GM19193 (cell line): ENCODE measurements around the gene FBRS.

Source experiments
- POLR2A ChIP-seq: IDR thresholded peaks from 4 replicates; pipeline ENCODE4 v1.6.1; 2011; ENCODE audit not compliant: insufficient read depth, insufficient read length; ENCODE audit errors: extremely low read depth

Gene FBRS

DNA sequence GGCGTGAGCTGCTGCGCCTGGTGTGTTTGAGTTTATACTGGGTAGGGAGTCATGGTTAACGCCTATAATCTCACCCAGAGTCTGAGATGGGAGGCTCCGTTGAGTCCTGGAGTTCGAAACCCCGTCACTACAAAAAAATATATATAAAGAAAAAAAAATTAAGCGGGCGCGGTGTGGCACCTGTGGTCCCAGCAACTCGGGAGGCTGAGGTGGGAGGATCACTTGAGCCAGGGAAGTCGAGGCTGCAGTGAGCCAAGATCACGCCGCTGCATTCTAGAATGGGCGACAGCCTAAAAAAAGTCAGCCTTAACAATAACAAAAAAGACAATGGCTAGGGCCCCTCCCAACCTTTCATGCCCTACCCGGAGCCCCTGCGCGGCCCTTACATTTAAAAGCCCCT lies 24.7 kb upstream of the FBRS start:
- no peak for TF ChIP-seq POLR2A

DNA sequence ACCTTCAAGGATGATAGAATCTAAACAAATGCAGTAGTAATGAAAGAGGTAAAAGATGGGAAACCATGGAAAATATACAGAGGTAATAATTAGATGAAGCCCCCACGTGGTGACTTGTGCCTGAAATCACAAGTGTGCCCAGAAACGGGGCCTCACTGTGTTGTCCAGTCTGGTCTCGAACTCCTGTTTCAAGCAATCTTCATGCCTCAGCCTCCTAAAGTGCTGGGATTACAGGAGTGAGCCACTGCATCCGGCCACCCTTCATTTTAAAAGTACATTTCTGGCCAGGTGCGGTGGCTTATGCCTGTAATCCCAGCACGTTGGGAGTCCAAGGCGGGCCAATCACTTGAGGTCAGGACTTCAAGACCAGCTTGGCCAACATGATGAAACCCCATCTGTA lies 21.6 kb upstream of the FBRS start:
- no peak for TF ChIP-seq POLR2A

DNA sequence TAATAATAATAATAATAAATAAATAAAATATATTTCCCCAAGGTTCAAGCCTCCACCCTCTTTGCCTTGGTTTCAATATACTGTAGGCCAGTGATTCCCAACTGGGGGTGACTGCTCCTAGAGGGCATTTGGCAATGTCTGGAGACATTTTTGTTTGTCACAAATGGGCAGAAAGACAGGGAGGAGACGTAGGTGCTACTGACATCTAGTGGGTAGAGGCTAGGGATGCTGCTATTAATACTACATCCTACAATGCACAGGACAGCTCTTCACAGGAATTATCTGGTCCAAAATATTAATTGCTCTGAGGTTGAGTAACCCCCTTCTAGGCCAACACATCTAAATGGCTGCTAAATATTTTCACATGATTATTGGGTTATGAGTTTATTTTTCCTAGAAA lies 20.3 kb upstream of the FBRS start:
- TF ChIP-seq POLR2A: no peak

DNA sequence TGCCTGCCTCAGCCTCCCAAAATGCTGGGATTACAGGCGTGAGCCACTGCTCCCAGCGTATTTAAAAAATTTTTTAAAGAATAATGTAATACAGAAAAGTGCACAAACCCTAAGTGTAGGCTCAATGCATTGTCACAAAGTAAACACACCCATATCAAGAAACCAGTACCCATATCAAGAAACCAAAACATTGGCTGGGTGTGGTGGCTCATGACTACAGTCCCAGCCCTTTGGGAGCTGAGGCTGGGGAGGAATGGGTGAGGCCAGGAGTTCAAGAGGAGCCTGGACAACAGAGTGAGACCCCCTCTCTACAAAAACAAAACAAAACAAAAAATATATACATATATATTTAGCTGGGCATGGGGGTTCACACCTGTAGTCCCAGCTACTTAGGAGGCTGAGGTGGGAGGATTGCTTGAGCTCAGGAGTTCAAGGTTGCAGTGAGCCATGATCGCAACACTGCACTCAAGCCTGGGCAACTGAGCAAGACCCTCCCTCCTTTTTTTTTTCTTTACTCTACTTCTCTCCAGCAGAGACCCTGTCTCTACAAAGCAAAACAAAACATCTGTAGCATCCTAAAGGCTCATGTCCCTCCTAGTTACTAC lies 16.8 kb upstream of the FBRS start:
- no peak for TF ChIP-seq POLR2A

DNA sequence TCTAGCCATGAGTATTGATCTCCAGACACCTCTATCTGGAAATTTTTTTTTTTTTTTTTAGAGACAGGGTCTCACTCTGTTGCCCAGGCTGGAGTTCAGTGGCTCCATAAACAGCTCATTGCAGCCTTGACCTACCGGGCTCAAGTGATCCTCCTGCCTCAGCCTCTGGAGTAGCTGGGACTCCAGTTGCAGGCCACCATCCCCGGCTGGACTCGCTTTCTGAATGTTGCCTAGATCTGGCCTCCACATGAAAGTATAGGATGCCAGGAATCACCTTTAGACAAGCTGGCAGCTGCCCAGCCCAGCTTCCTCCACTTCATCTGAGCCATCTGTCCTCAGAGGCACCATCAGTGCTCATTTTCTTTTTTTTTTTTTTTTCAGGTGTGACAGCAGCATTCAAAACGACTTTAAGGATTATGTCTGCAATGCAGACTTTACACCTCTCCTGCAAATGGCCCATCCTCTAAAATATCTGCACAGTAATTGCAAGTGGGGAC lies 13.8 kb upstream of the FBRS start:
- no peak for TF ChIP-seq POLR2A

DNA sequence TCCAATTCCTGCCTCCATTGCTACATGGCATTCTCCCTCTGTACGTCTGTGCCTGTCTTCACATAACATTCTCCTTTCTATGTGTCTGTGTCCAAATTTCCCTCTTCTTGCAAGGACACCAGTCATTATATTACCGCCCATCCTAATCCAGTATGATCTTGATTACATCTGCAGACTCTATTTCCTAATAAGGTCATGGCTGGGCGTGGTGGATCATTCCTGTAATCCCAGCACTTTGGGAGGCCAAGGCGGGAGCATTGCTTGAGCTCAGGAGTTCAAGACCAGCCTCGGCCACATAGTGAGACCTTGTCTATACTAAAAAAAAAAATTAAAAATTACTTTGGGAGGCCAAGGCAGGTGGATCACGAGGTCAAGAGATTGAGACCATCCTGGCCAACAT lies 12.5 kb upstream of the FBRS start:
- no peak for TF ChIP-seq POLR2A

DNA sequence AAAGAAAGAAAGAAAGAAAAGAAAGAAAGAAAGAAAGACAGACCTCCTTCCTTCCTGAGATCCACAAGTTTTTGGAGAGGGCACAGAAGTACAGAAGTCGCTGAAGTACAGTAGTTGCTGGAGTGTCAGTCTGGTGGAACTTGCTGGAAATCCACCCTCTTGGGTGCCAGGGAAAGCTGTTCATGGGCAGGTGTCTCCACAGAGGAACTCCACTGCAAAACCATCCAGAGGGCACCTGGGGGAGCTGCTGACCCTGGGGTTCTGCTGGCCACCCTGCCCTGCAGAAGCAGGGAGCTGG lies 11.0 kb upstream of the FBRS start:
- no peak for TF ChIP-seq POLR2A

DNA sequence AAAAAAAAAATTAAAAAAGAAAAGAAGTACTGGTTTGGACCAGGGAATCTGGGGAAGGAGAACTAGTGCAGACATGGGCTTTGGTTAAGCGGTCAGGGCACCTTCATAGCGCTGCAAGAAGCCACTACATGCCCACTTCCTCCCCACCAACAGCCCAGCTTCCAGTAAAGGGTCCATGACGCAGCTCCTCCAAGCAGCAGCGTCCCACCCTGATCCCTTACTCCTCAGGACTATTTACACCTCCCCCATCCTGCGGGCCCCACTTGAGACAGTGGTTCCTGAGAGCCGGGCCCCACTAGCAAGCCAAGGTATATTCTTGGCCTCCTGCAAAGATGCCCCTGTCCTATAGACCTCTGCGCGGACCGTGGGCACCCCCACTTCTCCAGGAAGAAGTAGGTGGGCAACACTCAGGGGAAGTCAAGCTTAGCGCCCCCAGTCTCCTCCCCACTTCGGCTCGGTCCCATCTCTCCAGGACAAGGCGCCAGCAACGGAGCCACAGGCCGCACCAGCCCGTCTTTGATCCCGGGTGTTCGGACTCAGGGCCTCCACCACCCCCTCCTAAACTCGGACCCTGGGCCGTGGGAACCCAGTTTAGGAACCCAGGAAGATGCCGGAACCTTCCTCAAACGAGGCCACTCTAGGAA lies 8.4 kb upstream of the FBRS start:
- no peak for TF ChIP-seq POLR2A

DNA sequence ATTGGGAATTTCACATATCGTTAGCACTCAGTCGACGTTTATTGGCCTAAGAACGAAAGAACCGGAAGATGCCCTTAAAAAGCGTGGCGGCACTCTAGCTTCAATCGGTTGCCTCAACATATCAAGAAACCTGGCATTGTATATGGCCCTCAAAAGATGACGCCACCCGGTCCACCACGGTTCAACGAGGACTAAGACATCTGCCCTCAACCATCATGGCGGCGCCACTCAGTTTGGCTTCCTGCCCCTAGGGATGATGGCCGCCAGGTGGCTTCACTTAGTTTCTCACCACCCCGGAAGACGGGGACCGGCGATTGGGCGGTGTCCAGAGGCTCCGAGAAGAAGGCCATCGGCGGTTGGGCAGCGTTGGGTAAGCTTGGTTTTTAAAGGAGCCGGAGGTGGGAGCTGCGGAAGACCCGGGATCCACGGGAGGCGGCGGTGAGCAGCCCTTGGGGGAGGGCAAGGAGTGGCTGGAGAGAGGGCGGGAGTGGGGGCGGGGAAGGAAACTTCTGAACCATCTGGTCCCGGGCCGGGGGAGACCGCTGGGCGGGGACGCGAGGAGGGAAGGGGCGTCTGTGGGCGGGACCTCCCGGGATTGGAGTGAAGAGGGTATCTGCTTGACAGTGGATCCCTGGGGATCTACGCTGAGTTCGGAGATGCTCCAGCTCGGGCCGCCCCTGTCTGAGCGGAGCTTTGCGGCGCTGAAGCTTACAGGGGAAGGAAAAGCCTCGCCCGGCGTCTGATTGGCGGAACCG lies 7.7 kb upstream of the FBRS start, which contains the start of gene PRR14:
Gene PRR14, plus strand, starts transcription at position 592 of the 755 bp plus-strand sequence. CDS start 686 bp downstream, outside the sequence.
- peak; percentile 44 for TF ChIP-seq POLR2A

DNA sequence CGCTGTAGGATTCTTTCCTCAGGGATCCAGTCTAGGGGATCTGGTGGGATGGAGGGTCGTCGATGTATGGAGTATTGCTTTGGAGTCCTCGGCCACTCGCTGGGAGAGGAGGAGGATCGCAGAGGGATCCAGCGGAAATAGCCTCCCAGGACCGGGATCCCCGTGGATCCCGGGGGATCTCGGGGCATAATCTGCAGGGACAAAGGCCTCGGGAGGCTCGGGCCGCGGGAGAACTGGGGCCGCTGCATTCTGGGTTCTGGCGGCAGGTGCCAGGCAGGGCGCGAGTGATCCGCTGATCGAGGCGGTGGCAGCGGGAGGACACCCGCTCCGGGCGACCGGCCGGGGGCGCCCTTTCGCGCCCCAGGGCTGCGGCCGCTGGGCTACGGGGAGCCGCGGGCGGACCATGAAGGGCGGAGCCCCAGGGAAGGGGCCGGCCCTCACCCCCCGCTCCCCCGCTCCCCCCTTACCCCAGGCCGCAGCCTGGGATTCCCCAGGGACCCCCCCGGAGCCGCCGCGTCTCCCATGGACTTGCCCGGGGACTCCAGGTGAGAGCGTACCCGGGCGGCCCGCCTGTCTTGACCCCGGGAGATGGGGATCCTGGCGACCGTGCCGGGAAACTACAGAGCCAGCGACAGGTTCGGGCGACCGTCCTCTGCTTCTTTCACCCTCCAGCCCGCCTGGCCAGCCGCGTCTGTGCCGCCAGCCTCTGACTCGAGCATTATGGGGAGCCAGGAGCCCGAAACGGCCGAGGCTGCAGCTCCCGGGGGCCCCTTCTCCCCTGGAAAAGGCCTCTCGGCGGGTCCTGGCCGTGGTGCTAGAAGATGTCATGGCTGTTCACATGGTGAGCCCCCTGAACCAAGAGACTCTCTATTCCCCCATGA lies 6.9 kb upstream of the FBRS start:
- TF ChIP-seq POLR2A: peak; percentile 36

DNA sequence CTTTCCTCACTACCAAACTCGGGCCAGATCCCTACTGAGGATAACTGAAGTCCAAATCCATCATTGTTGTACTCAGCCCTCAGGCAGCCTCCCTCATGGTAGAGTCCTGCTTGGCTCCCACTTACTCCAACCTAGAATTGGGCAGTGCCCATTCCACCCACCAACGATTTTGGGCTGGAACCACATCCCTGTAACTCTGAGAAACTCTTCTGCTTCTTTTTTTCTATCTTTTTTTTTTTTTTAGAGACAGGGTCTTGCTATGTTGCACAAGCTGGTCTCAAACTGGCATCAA lies 6.3 kb upstream of the FBRS start:
- TF ChIP-seq POLR2A: no peak

DNA sequence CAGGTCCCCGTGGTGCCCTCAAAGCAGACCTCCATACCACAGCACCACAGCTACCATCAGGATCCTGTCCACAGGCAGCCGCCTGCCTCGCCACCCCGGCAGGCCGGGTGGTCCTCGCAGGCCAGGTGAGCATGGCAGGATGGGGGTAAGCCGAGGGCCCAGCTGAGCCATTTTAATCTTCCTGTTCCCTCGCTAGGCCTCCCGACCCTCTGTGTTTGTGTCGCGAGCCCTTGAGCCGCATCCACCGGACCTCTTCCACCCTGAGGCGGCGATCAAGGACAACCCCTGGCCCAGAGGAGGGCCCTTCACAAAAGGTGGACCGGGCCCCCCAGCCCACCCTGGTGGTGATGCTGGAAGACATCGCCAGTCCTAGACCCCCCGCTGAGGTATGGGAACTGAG lies 5.5 kb upstream of the FBRS start:
- TF ChIP-seq POLR2A: no peak

DNA sequence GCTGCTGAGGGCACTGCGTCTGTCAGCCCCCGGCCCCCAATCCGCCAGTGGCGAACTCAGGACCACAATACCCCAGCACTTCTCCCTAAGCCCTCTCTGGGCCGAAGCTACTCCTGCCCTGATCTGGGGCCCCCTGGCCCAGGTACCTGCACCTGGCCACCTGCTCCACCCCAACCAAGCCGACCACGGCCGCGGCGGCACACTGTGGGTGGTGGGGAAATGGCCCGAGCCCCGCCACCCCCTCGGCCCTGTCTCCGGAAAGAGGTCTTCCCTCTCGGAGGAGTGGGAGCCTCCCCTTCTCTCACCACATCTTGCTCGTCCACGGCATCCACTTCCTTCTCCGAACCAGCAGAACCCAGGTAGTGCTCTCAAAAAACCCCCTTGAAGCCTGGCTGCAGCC lies 3.4 kb upstream of the FBRS start:
- no peak for TF ChIP-seq POLR2A

DNA sequence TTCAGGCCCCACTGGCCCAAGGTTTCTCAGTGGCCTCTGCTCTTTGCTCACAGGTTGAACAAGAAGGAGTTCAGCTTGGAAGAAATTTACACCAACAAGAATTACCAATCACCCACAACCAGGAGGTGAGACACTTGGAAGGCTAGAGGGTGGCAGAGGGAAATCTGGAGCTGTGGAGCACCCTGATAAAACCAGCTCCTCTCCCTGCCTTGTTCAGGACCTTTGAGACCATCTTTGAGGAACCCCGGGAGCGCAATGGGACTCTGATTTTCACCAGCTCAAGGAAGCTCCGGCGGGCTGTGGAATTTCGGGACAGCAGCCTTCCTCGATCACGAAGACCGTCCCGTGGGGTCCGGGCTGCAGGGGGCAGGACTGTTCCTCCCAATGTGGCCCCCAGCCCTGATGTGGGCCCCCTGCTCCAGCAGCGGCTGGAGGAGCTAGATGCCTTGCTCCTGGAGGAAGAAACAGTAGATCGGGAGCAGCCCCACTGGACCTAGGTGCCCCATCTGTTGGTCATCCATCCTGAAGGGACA lies 2.4 kb upstream of the FBRS start:
- no peak for TF ChIP-seq POLR2A

DNA sequence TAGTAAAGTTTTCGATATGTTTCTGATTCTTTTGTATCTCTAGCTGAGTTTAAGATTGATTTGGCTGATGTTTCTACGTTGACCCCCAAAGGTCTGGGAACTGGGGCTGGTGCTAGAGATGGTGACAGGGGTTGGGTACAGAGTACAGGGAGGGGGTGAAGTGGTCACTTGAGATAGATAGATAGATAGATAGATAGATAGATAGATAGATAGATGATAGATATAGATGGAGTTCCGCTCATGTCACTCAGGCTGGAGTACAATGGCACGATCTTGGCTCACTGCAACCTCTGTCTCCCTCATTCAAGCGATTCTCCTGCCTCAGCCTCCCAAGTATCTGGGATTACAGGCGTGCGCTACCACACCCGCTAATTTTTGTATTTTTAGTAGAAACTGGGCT lies 1.8 kb upstream of the FBRS start:
- no peak for TF ChIP-seq POLR2A

DNA sequence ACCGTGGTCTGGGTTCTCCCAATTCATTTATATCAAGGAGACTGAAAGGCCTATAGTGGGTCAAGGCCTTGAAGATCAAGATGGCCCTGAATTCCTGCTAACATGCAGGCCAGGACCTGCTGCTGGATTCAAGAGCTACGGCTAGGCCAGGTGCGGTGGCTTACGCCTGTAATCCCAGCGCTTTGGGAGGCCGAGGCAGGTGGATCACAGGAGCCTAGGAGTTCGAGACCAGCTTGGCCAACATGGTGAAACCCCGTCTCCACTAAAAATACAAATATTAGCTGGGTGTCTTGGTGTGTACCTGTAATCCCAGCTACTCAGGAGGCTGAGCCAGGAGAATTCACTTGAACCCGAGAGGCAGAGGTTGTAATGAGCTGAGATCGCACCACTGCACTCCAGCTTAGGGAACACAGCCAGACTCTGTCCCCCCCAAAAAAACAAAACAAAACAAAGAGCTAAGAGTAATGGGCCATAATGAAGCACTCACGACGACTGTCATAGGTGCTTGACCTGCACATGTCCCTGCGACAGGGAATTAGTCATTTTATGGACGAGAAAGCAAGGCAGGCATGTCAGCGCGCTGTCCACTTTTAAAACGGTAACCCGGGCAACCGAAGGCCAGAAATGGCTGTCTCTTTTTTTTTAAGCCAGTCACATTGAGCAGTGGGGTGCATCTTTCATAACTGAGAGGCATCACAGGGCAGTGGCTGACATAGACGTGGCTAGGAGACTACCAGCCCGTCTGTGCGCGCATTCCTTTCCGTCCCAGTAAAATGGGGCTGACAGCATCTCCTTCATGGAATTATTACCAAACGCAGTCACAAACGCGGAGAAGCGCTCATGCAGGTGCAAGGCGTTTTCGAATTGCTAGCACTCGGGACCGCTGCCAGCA lies 1.0 kb upstream of the FBRS start:
- no peak for TF ChIP-seq POLR2A
